COLO829 (cell line): ENCODE data around the gene ZNF516.
A peak's percentile ranks its signal among the peaks of the same experiment; 100 is the strongest.
"Not testable (repeated sequence)": the region's sequence is repeated elsewhere in the genome, so short reads cannot be mapped to it uniquely, and the experiment has no call there.

ENCODE experiments used
- DNase-seq: peaks from one replicate; pipeline ENCODE4 v3.0.0; 2012; ENCODE audit warnings: low spot score

The ZNF516 gene

GRCh38 chr18:76495006-76495370, at the start of gene ZNF516:
Gene ZNF516 (minus strand): TSS chr18:76495242. CDS start chr18:76443054, 52,188 bp downstream.
- DNase-seq, result no peak

- DNase-seq, result no peak
Observed at GRCh38 chr18:76538846-76539245, 43.8 kb upstream of the ZNF516 start.

GRCh38 chr18:76537621-76538020, 42.6 kb upstream of the ZNF516 start:
- no peak for DNase-seq

GRCh38 chr18:76536593-76536992, 41.6 kb upstream of the ZNF516 start:
- not testable (repeated sequence) for DNase-seq

- DNase-seq, result no peak
Observed at GRCh38 chr18:76532875-76533274, 37.8 kb upstream of the ZNF516 start.

- DNase-seq, result no peak
Observed at GRCh38 chr18:76530846-76531245, 35.8 kb upstream of the ZNF516 start.

- DNase-seq, result no peak
Observed at GRCh38 chr18:76530391-76530790, 35.3 kb upstream of the ZNF516 start.

GRCh38 chr18:76529433-76529811, 34.4 kb upstream of the ZNF516 start:
- no peak for DNase-seq

- DNase-seq, result no peak
Observed at GRCh38 chr18:76528477-76529432, 33.7 kb upstream of the ZNF516 start.

GRCh38 chr18:76525911-76526310, 30.9 kb upstream of the ZNF516 start:
- DNase-seq, result no peak

GRCh38 chr18:76524900-76525698, 30.1 kb upstream of the ZNF516 start:
- peak; percentile 72 for DNase-seq

- no peak for DNase-seq
Observed at GRCh38 chr18:76524477-76524876, 29.4 kb upstream of the ZNF516 start.

- no peak for DNase-seq
Observed at GRCh38 chr18:76522551-76522950, 27.5 kb upstream of the ZNF516 start.

- DNase-seq, result no peak
Observed at GRCh38 chr18:76522122-76522503, 27.1 kb upstream of the ZNF516 start.

- DNase-seq, result no peak
Observed at GRCh38 chr18:76521417-76522121, 26.5 kb upstream of the ZNF516 start.

- no peak for DNase-seq
Observed at GRCh38 chr18:76518860-76519538, 24.0 kb upstream of the ZNF516 start.

- DNase-seq, result no peak
Observed at GRCh38 chr18:76518123-76518859, 23.2 kb upstream of the ZNF516 start.

GRCh38 chr18:76515576-76515975, 20.5 kb upstream of the ZNF516 start:
- DNase-seq, result no peak

GRCh38 chr18:76514573-76514972, 19.5 kb upstream of the ZNF516 start:
- no peak for DNase-seq

GRCh38 chr18:76507830-76508385, 12.9 kb upstream of the ZNF516 start:
- DNase-seq, result no peak
